GM18873 (cell line): ENCODE data around the gene RPN1.
"Not testable (repeated sequence)": the region's sequence is repeated elsewhere in the genome, so short reads cannot be mapped to it uniquely, and the experiment has no call there.

ENCODE experiments used
- ATAC-seq: cut with Tn5 transposase; IDR thresholded peaks from one replicate; pipeline ENCODE4 v1.9.1; 2021; ENCODE audit warnings: mild to moderate bottlenecking, moderate library complexity, moderate number of reproducible peaks; ENCODE audit not compliant: unreplicated experiment, low FRiP score

Gene RPN1

GRCh38 chr3:128650096-128651050 lies at the start of gene RPN1:
TSS of gene RPN1 (minus strand) at chr3:128650818. CDS start at chr3:128650800, 18 bp downstream.
- peak; percentile 90 for ATAC-seq

DNA sequence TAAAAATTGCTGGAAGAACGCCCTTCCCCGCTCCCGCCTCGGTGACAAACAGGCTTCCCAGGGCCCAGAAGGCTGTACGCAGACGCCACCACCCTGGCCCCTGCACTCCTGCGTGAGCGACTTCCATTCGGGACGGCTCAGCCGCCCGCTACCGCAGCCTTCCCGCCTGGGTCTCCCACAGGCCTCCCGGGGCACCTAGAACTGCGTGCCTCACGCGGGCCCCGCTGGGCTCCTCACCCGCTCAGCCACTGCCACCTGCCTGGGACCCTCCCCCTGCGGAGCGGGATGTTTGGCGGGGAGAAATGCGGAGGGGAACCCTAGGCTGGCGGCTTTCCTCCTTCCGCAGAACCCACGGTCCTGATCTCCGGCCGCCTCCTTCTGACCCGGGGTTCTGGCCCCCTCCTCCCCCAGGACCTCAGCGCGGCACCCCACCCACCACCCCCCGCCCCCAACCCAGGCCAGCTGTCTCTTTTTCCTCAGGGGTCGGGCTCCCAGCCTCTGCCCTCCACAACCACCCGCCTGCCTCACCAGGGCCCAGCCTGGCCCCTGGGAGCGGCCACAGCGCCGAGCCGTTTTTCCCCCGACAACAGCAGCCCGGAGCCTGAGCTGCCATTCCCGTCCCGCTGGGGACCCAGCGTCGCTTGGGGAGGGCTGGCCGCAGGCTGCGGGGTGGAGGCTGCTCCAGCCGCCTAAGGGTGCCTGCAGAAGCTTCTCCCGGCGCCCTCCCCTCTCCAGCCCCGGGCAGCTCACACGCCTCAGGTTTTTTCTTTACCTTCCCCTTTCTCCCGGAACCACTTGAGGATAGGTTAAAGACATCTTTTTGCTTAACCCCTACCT lies 47.8 kb upstream of the RPN1 start:
- ATAC-seq = no peak

DNA sequence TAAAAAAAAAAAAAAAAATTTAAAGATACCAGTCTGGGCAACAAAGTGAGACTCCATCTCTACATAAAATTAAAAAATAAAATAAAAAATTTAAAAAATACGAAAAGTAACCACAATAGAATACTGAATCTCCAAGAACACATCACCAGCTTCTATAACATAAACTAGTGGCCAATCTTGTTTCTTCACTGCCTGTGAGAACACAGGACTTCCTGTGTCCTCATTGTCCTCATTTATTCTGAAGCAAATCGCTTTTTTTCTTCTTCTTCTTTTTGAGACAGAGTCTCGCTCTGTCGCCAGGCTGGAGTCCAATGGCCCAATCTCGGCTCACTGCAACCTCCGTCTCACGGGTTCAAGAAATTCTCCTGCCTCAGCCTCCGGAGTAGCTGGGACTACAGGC lies 46.7 kb upstream of the RPN1 start:
- no peak for ATAC-seq

DNA sequence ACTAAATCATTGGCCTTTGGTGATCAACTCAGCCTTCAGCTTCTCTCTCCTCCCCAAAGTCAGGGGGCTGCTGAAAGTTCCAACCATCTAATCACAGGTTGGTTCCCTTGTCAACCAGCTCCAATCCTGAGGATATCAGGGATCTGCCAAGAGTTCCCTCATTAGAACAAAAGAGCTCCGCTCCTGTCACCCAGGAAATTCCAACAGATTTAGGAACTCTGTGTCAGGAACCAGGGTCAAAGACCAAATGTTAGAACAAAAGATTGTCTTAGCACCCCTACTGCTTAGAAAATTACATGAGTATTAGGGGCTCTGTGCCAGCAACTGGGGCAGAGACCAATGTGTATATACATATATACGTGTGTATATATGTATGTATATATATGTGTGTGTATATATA lies 43.1 kb upstream of the RPN1 start:
- ATAC-seq = no peak

GRCh38 chr3:128689060-128689459 lies 38.4 kb upstream of the RPN1 start:
- ATAC-seq = no peak

GRCh38 chr3:128686465-128686864 lies 35.8 kb upstream of the RPN1 start:
- ATAC-seq = no peak

- no peak for ATAC-seq
Measured at GRCh38 chr3:128684986-128685726, 34.5 kb upstream of the RPN1 start.

GRCh38 chr3:128683957-128684356 lies 33.3 kb upstream of the RPN1 start:
- no peak for ATAC-seq

GRCh38 chr3:128681369-128681829 lies 30.8 kb upstream of the RPN1 start:
- no peak for ATAC-seq

DNA sequence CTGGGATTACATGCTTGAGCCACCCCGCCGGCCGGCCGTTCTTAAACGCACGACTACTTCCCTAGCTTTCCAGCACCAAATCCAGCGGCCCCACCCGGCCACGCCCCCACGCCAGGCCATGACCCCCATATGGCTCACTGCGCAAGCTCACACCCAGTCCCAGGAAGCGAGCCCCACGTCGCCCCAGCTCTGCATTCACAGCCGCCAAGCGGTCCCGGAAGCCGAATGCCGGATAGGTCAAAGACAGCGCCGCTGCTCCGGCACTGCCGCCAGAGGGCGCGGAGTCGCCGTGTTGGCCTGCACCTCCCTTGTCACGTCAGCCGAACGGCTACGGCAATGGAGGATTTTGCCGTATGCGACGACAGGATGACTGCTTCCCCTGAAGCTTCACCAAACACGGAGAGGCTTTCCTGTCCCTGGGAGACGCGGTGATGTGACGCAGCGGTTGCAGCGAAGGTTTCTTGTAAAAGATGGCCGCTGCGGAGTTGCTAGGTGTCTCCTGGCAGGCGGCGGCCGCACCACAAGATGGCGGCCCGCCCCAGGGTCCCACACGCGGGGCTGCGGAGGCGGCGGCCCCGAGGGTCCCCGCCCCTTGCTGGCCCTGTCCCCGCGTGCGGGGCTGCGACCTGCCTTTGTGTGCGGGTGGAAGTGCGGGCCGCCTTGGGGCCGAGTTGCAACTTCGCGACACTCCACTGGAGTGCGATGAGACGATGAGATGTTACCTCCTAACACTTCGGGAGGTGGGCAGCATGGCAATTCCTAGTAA lies 30.2 kb upstream of the RPN1 start:
- ATAC-seq = peak; percentile 95

DNA sequence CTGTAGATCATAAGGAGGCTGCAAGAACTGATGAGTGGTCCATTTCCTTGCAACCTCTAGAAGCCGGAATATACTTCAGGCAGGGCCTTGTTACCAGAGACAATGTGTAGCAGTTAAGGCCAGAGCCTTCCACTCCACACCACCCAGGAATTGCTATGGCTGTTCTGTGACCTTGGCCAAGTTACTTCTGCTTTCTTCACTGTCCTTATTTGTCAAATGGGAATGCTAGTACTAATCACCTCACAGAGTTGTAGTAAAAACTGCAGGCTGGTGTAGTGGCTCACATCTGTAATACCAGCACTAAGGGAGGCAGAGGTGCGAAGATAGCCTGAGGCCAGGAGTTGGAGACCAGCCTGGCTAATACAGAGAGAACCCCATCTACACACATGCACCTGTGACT lies 28.7 kb upstream of the RPN1 start:
- ATAC-seq = no peak

DNA sequence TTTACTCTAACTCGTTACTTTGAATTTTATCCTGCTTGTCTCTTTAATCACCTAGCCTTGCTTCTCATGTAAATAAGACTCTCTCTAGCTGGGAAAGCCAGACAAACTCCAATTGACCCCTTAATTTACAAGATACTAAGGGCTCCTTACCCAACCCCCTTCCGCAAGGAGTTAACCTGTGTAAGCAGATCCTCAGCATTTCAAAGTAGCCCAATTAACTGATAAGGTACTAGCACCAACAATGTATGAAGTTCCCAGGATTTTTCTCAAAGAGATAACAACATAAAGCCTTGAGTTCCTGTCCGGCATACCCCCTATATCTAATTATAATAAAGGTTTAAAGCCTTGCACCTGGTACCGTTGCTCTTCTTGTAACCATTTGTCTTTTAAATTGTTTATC lies 25.2 kb upstream of the RPN1 start:
- not testable (repeated sequence) for ATAC-seq

DNA sequence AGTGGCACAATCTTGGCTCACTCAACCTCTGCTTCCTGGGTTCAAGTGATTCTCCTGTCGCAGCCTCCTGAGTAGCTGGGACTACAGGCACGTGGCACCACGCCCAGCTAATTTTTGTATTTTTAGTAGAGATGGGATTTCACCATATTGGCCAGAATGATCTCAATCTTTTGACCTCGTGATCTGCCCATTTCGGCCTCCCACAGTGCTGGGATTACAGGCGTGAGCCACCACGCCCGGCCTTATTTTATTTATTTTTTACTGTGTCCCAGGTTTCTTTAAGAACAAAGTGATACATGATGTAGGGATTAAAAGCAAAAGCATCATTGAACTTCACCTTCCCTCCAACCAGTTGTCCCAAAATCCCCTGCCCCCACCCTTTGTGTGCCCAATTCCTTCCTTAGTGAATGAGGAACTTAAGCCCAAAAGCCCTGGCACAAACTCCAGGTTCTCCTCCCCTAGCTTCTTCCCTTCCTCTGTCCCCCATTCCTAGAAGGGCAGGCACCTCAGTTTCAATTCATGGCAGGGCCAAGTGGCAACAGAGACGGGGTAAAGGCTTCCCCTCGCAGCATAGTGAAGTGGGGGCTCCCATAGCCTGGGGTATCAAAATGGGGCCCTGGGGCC lies 23.7 kb upstream of the RPN1 start:
- no peak for ATAC-seq

DNA sequence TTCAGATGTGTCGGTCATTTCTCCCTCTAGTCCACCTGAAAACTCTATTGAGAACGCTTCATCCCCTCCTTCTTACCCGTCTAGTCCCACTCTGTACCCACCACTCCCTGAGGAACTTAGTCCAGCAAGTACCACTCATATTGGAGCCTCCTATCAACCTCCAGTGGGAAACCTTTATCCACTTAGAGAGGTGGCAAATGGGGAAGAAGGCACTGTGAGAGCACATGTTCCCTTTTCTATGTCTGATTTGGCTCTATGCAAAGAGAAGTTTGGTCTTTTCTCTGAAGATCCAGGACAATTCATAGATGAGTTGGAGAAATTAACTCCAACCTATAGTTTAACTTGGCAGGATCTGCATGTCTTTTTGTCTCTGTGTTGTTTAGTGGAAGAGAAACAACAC lies 17.0 kb upstream of the RPN1 start:
- ATAC-seq = no peak

DNA sequence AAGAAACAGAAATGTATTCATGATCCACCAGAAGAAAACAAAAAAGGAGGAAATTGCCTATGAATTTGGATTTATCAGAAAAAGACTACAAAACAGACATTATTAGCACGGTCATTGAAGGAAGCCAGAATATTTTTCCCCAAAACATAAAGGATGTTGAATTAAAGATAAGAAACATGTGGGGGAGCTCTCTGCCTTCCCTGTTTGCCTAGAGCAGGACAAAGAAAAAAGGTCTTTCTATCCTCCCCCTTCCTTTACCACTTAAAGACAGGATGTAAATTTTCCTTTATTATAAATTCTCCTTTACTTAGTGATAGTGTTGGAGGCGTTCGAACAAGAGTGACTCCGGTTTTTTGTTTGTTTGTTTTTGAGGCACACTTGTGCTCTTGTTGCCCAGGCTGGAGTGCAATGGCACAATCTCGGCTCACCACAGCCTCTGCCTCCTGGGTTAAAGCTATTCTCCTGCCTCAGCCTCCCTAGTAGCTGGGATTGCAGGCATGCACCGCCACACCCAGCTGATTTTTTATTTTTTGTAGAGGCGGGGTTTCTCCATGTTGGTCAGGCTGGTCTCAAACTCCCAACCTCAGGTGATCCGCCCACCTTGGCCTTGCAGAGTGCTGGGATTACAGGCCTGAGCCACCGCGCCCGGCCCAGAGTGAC lies 14.9 kb upstream of the RPN1 start:
- no peak for ATAC-seq

- no peak for ATAC-seq
Measured at GRCh38 chr3:128663151-128663550, 12.5 kb upstream of the RPN1 start.

- ATAC-seq = no peak
Measured at GRCh38 chr3:128655531-128655930, 4.9 kb upstream of the RPN1 start.

GRCh38 chr3:128653993-128654805 lies 3.6 kb upstream of the RPN1 start:
- ATAC-seq = not testable (repeated sequence)
